OCI-LY7 (cell line): ENCODE measurements around the gene HDGFL3. TPM values are rescaled to one million over a fixed set of nuclear protein-coding genes. Genes with fewer than 3 reads are reported as not detected.

Experiments
- BruUV-seq: library from RNA; stranded (reverse); fragments of 400-500 nt; replicated peaks from 2 replicates; lab custom pipeline; 2021; lab: Mats Ljungman, UMichigan
- CTCF ChIA-PET: fragments of 300-600 bp; sonication (Branson Sonifier 250); formaldehyde crosslinking; loops from one replicate; lab custom pipeline; 2022; ENCODE audit warnings: antibody characterized with exemption; ENCODE audit not compliant: unreplicated experiment; lab: Charles Lee
- POLR2A ChIA-PET: fragments of 300-600 bp; sonication (Branson Sonifier 250); formaldehyde crosslinking; loops from one replicate; lab custom pipeline; 2022; ENCODE audit warnings: antibody characterized with exemption; lab: Charles Lee
- DNase-seq: peaks from one replicate; pipeline ENCODE4 v3.0.0-alpha.2; 2015; ENCODE audit warnings: low spot score
- H2AFZ ChIP-seq: fragments of 200-600 bp; sonication (generic), shearing (Covaris generic); 2 replicates; pipeline ENCODE4 v1.6.1; 2014; ENCODE audit warnings: mild to moderate bottlenecking, antibody characterized with exemption, low read length, moderate library complexity
- H3K27ac ChIP-seq: fragments of 200-600 bp; sonication (generic); 2 replicates; pipeline ENCODE4 v1.5.1; 2014; ENCODE audit warnings: mixed run types, low read depth, mild to moderate bottlenecking, moderate library complexity, low read length, inconsistent platforms; ENCODE audit not compliant: poor library complexity, severe bottlenecking
- H3K36me3 ChIP-seq: fragments of 200-600 bp; sonication (generic); 2 replicates; pipeline ENCODE4 v1.6.1; 2014; ENCODE audit warnings: mild to moderate bottlenecking, antibody characterized with exemption, low read length, moderate library complexity, mixed read lengths; ENCODE audit not compliant: insufficient read depth
- H3K4me1 ChIP-seq: fragments of 200-600 bp; sonication (generic); 2 replicates; pipeline ENCODE4 v1.5.1; 2014; ENCODE audit warnings: mild to moderate bottlenecking, low read length; ENCODE audit not compliant: insufficient read depth, poor library complexity, severe bottlenecking
- H3K4me2 ChIP-seq: fragments of 200-600 bp; sonication (generic); 2 replicates; pipeline ENCODE4 v1.6.1; 2014; ENCODE audit warnings: mild to moderate bottlenecking, low read length
- H3K4me3 ChIP-seq: fragments of 200-600 bp; sonication (generic); 2 replicates; pipeline ENCODE4 v1.5.1; 2014; ENCODE audit warnings: mild to moderate bottlenecking, low read depth, low read length; ENCODE audit not compliant: poor library complexity, severe bottlenecking
- H3K79me2 ChIP-seq: fragments of 200-600 bp; sonication (generic); 2 replicates; pipeline ENCODE4 v1.6.1; 2016; ENCODE audit warnings: low read depth, mild to moderate bottlenecking, low read length, moderate library complexity, mixed read lengths; ENCODE audit not compliant: insufficient read depth
- H3K9me2 ChIP-seq: fragments of 200-600 bp; sonication (generic); 2 replicates; pipeline ENCODE4 v1.6.1; 2016; ENCODE audit warnings: mild to moderate bottlenecking, low read length, mixed read lengths; ENCODE audit not compliant: insufficient read depth
- H3K9me3 ChIP-seq: fragments of 200-600 bp; sonication (generic); 2 replicates; pipeline ENCODE4 v1.6.1; 2014; ENCODE audit warnings: mild to moderate bottlenecking, mixed run types, low read length, mixed read lengths
- H4K20me1 ChIP-seq: fragments of 200-600 bp; sonication (generic); 2 replicates; pipeline ENCODE4 v1.6.1; 2014; ENCODE audit warnings: mild to moderate bottlenecking, antibody characterized with exemption, low read length, moderate library complexity, mixed read lengths; ENCODE audit not compliant: insufficient read depth
- CTCF ChIP-seq: fragments of 200-600 bp; sonication (generic); conservative IDR thresholded peaks from 2 replicates; pipeline ENCODE4 v1.5.1; 2014; ENCODE audit warnings: mild to moderate bottlenecking, antibody characterized with exemption, low read length, moderate library complexity, mixed read lengths
- EZH2phosphoT487 ChIP-seq: fragments of 200-600 bp; sonication (generic); IDR thresholded peaks from 2 replicates; pipeline ENCODE4 v1.6.1; 2018; ENCODE audit warnings: low read depth, borderline replicate concordance, mild to moderate bottlenecking, mixed run types, antibody characterized with exemption, low read length, moderate library complexity, mixed read lengths
- intact Hi-C: fragments of 100-400 bp; cut with micrococcal nuclease; formaldehyde crosslinking; loops from one replicate; pipeline ENCODE4 v1.10.0; 2022; ENCODE audit not compliant: unreplicated experiment
- total RNA-seq, 2 experiments: library from RNA; depleted of rRNA in 1 of 2; stranded (reverse); fragments of >200 nt in 1 of 2; shearing (Covaris generic) in 1 of 2; gene quantifications; 2 replicates each; pipeline ENCODE4 v1.2.3, GENCODE V29; 2014 to 2022

Gene HDGFL3
- total RNA-seq, 2 experiments from 2014 or later = 29.3 to 74.4 TPM

DNA sequence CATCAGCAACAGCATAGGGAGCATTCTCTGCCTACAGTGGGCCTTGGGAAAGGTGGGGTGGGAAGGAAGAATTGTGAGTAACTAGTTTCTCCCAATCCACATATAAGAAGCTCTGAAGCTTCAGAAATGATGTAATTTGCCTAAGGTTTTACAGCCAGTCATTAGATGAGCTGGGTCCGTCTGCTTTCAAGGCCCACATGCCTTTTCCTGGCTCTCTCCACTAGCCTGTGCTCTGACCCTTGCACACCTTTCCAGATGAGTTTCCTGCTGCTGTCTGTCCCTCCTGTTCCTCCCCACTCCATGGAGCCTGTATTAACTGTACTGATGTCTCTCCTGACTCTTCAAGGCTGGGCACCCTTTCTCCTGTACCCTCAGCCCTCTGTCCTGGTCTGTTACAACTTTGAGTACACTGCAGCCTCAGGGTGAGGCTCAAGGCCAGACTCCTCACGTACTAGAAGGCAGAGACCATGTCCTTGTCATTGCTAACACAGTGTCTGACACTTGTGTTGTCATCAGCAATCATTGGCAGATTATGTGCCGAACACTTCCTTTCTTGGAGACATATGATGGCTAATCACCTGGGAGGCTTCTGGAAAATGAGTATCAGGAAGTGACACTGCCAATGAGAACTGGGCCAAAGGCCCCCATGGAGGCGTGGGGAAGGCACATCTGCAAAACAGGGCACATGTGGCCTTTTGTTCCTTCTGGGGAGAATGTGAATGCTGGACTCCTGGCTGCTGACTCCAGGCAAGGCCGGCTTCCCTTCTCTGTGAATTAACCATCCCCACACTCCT lies 93.5 kb downstream of the HDGFL3 start:
- H3K9me3 ChIP-seq = no peaks in the 10 kb centered on the region
- H4K20me1 ChIP-seq = no peaks in the 10 kb centered on the region
- no peaks in the 10 kb centered on the region for H3K79me2 ChIP-seq
- H3K9me2 ChIP-seq = no peaks in the 10 kb centered on the region
- H3K27ac ChIP-seq = no peak overlapping the region
- ChIA-PET POLR2A (no interaction called here), CTCF (no interaction called here)
- BruUV-seq = no TSS peak
- no peak overlapping the region for H3K4me2 ChIP-seq
- no peak for DNase-seq
- intact Hi-C loops = no loop called here
- H3K4me1 ChIP-seq = peaks cover 9% of the 10 kb centered on the region
- TF ChIP-seq EZH2phosphoT487 (no peak), CTCF (no peak)
- no peak overlapping the region for H2AFZ ChIP-seq
- H3K36me3 ChIP-seq = peaks cover 33% of the 10 kb centered on the region
- no peak overlapping the region for H3K4me3 ChIP-seq

DNA sequence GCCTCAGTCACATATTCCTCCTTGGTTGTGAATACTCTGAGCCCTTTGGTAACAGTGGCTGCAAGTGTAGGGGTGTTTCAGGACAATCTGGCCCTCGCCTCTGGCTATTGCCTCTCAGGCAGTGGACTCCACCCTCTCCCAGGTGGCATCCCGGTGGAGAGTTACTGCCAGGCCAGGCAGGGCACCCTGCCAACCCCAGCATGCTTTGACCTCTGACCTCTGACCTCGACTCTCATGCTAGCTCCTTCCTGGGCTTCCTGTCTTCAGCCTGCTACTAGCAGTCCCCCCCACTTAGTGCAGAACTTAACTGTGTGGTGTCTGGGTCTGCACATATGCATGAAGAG lies 94.7 kb downstream of the HDGFL3 start:
- no peaks in the 10 kb centered on the region for H3K9me2 ChIP-seq
- ChIA-PET CTCF (no interaction called here), POLR2A (interaction anchor here (1.6 kb wide), 1 partner anchor 10 kb away, joined by 3 read pairs; no protein-coding TSS in a partner anchor)
- intact Hi-C loops = no loop called here
- no peaks in the 10 kb centered on the region for H3K9me3 ChIP-seq
- peaks cover 27% of the 10 kb centered on the region for H3K36me3 ChIP-seq
- BruUV-seq = no TSS peak
- no peaks in the 10 kb centered on the region for H4K20me1 ChIP-seq
- H2AFZ ChIP-seq = no peak overlapping the region
- TF ChIP-seq CTCF (no peak), EZH2phosphoT487 (no peak)
- no peaks in the 10 kb centered on the region for H3K79me2 ChIP-seq
- no peak overlapping the region for H3K27ac ChIP-seq
- peaks cover 17% of the 10 kb centered on the region for H3K4me1 ChIP-seq
- DNase-seq = no peak
- H3K4me2 ChIP-seq = no peak overlapping the region
- H3K4me3 ChIP-seq = no peak overlapping the region

GRCh38 chr15:83112233-83112955 lies 95.2 kb downstream of the HDGFL3 start:
- POLR2A ChIA-PET = interaction anchor here (1.6 kb wide), 1 partner anchor 11 kb away, joined by 3 read pairs; no protein-coding TSS in a partner anchor
- peaks cover 27% of the 10 kb centered on the region for H3K36me3 ChIP-seq
- H2AFZ ChIP-seq = no peak overlapping the region
- BruUV-seq = no TSS peak
- H3K4me1 ChIP-seq = peaks cover 17% of the 10 kb centered on the region
- no peaks in the 10 kb centered on the region for H4K20me1 ChIP-seq
- intact Hi-C loops = no loop called here
- TF ChIP-seq CTCF (no peak), EZH2phosphoT487 (no peak)
- H3K9me2 ChIP-seq = no peaks in the 10 kb centered on the region
- no peaks in the 10 kb centered on the region for H3K79me2 ChIP-seq
- no peak overlapping the region for H3K27ac ChIP-seq
- H3K4me2 ChIP-seq = no peak overlapping the region
- H3K9me3 ChIP-seq = no peaks in the 10 kb centered on the region
- H3K4me3 ChIP-seq = no peak overlapping the region
- no peak for DNase-seq
- CTCF ChIA-PET = no interaction called here
